HepG2 (cell line): ENCODE data around the gene AP1S3. TPM values are rescaled to one million over a fixed set of nuclear protein-coding genes. Genes with fewer than 3 reads are reported as not detected.

Experiments used
- ATAC-seq: fragments of 200-7000 bp; cut with Tn5 transposase; 3 replicates; pipeline ENCODE4 v1.9.1; 2020; ENCODE audit warnings: mild to moderate bottlenecking, moderate library complexity
- BruUV-seq: library from RNA; stranded (reverse); fragments of 400-500 nt; replicated peaks from 2 replicates; lab custom pipeline; 2021; lab: Mats Ljungman, UMichigan
- CTCF ChIA-PET: fragments of 300-600 bp; formaldehyde crosslinking; extraction: SDS; loops from one replicate; lab custom pipeline; 2021; ENCODE audit warnings: low total read pairs, inconsistent platforms, low intra/inter-chr PET ratio; lab: Yijun Ruan, JAX
- POLR2A ChIA-PET: fragments of 350-600 bp; sonication (Branson Sonifier 250); formaldehyde crosslinking; loops from one replicate; lab custom pipeline; 2020; ENCODE audit warnings: antibody characterized with exemption, inconsistent platforms; lab: Yijun Ruan, JAX
- DNase-seq: peaks from one replicate; pipeline ENCODE4 v3.0.0-alpha.2; 2015; ENCODE audit warnings: low spot score
- FAIRE-seq: peaks from 3 replicates; lab custom pipeline; 2011; peaks lifted over from hg19 to GRCh38; lab: Jason Lieb, UNC
- H2AFZ ChIP-seq: one replicate; pipeline ENCODE4 v1.6.1; 2011; ENCODE audit warnings: low read length, inconsistent platforms
- H3K27ac ChIP-seq: fragments of 300-600 bp; 3 replicates; pipeline ENCODE4 v1.8.0; 2011; ENCODE audit warnings: mixed run types, mild to moderate bottlenecking, mixed read lengths, low read length, inconsistent platforms; ENCODE audit not compliant: insufficient read depth; ENCODE audit errors: extremely low read length
- H3K27me3 ChIP-seq, 2 experiments: fragments of 200-600 bp in 1 of 2; 2 replicates in 1 of 2; 3 replicates in 1 of 2; pipeline versions ENCODE4 v1.6.0 to v1.8.0; 2011; ENCODE audit warnings: low read length in 2 of 2, mild to moderate bottlenecking in 2 of 2, moderate library complexity in 2 of 2, inconsistent platforms in 1 of 2; ENCODE audit not compliant: insufficient read depth in 2 of 2, control insufficient read depth in 1 of 2
- H3K36me3 ChIP-seq, 2 experiments: fragments of 200-600 bp in 1 of 2; replicated peaks in 1 of 2; 2 replicates in 1 of 2; 3 replicates in 1 of 2; pipeline versions ENCODE4 v1.5.1 to v1.8.0; 2011; ENCODE audit warnings: low read length in 2 of 2, inconsistent platforms in 1 of 2; ENCODE audit not compliant: insufficient read depth in 2 of 2, control insufficient read depth in 1 of 2
- H3K4me1 ChIP-seq: 2 replicates; pipeline ENCODE4 v1.5.1; 2012; ENCODE audit warnings: low read length, inconsistent platforms; ENCODE audit not compliant: insufficient read depth
- H3K4me2 ChIP-seq: 2 replicates; pipeline ENCODE4 v1.6.0; 2011; ENCODE audit warnings: low read depth, low read length, inconsistent platforms
- H3K4me3 ChIP-seq, 3 experiments: fragments of 200-600 bp in 1 of 3; sonication (generic), shearing (Covaris generic) in 1 of 3; replicated peaks in 1 of 3; 2 replicates each; pipeline ENCODE4 v1.5.1; 2011 to 2016; ENCODE audit warnings: low read length in 3 of 3, inconsistent platforms in 2 of 3, low read depth in 2 of 3, mild to moderate bottlenecking in 2 of 3, control low read depth in 1 of 3, mixed read lengths in 1 of 3; ENCODE audit not compliant: insufficient read depth in 1 of 3
- H3K79me2 ChIP-seq: one replicate; pipeline ENCODE4 v1.6.1; 2011; ENCODE audit warnings: low read length, inconsistent platforms; ENCODE audit not compliant: insufficient read depth
- H3K9ac ChIP-seq: 2 replicates; pipeline ENCODE4 v1.6.0; 2011; ENCODE audit warnings: mild to moderate bottlenecking, low read depth, low read length, inconsistent platforms; ENCODE audit not compliant: insufficient read depth
- H3K9me3 ChIP-seq: 2 replicates; pipeline ENCODE4 v1.5.1; 2012; ENCODE audit warnings: mild to moderate bottlenecking, low read length
- H4K20me1 ChIP-seq: 2 replicates; pipeline ENCODE4 v1.6.0; 2011; ENCODE audit warnings: inconsistent platforms, mild to moderate bottlenecking, low read length, moderate library complexity; ENCODE audit not compliant: insufficient read depth
- HMGXB3 ChIP-seq: sonication (generic); formaldehyde crosslinking; IDR thresholded peaks from 2 replicates; pipeline ENCODE4 v1.4.0; 2020; ENCODE audit warnings: missing genetic modification reagents, borderline replicate concordance
- HOXA9 ChIP-seq: sonication (generic); formaldehyde crosslinking; IDR thresholded peaks from 2 replicates; pipeline ENCODE4 v1.8.1; 2022; ENCODE audit warnings: missing genetic modification reagents, mild to moderate bottlenecking, moderate library complexity, borderline replicate concordance
- NRL ChIP-seq: sonication (generic); formaldehyde crosslinking; IDR thresholded peaks from 2 replicates; pipeline ENCODE4 v1.5.0; 2020; ENCODE audit warnings: missing genetic modification reagents, mild to moderate bottlenecking, moderate library complexity, borderline replicate concordance
- SNAPC2 ChIP-seq: sonication (generic); formaldehyde crosslinking; IDR thresholded peaks from 2 replicates; pipeline ENCODE4 v1.8.1; 2022; ENCODE audit warnings: mild to moderate bottlenecking, missing genetic modification reagents
- TERF1 ChIP-seq: sonication (generic); formaldehyde crosslinking; IDR thresholded peaks from 2 replicates; pipeline ENCODE4 v1.8.0; 2022; ENCODE audit warnings: mild to moderate bottlenecking, missing genetic modification reagents, moderate library complexity
- ZNF337 ChIP-seq: sonication (generic); formaldehyde crosslinking; IDR thresholded peaks from 2 replicates; pipeline ENCODE4 v1.5.1; 2020; ENCODE audit warnings: missing genetic modification reagents, low read depth, mild to moderate bottlenecking, borderline replicate concordance
- ZNF512B ChIP-seq: sonication (generic); formaldehyde crosslinking; IDR thresholded peaks from 2 replicates; pipeline ENCODE4 v1.5.1; 2020; ENCODE audit warnings: missing genetic modification reagents, mild to moderate bottlenecking, borderline replicate concordance
- ZNF629 ChIP-seq: sonication (generic); formaldehyde crosslinking; conservative IDR thresholded peaks from 2 replicates; pipeline ENCODE4 v1.5.0; 2020; ENCODE audit warnings: missing genetic modification reagents
- ZNF660 ChIP-seq: sonication (generic); formaldehyde crosslinking; IDR thresholded peaks from 2 replicates; pipeline ENCODE4 v1.5.1; 2020; ENCODE audit warnings: mild to moderate bottlenecking, low read depth, missing genetic modification reagents, borderline replicate concordance
- ZNF766 ChIP-seq: sonication (generic); formaldehyde crosslinking; IDR thresholded peaks from 2 replicates; pipeline ENCODE4 v1.5.0; 2020; ENCODE audit warnings: missing genetic modification reagents, borderline replicate concordance
- WGBS: methylation state at CpG from one replicate; pipeline ENCODE4 v1.1.6; 2017; ENCODE audit warnings: low lambda C conversion rate; 5-methylcytosine and 5-hydroxymethylcytosine counted together
- in situ Hi-C: cut with HindIII; loops from 2 replicates; pipeline ENCODE4 v1.10.0; 2017; ENCODE audit warnings: low pct_unique_long_range_greater_than_20kb; ENCODE audit not compliant: extremely low pct_ligation_motif_present
- intact Hi-C: fragments of 100-400 bp; cut with micrococcal nuclease; formaldehyde crosslinking; loops from one replicate; pipeline ENCODE4 v1.10.0; 2022; ENCODE audit not compliant: unreplicated experiment
- polyA plus RNA-seq, 8 experiments: library from polyadenylated mRNA; depleted of rRNA in 3 of 8; stranded (reverse) in 7 of 8; unstranded in 1 of 8; fragments of >200 nt; fragmentation: Illumina TruSeq in 4 of 8; extraction: Trizol in 4 of 8; gene quantifications; 2 replicates each; pipeline versions ENCODE4 v1.2.1 to v1.2.3, GENCODE V29; 2011 to 2016; ENCODE audit warnings: low read depth in 4 of 8, missing spikeins in 1 of 8, mixed read lengths in 1 of 8; ENCODE audit not compliant: insufficient read depth in 1 of 8
- total RNA-seq, 5 experiments: library from RNA; depleted of rRNA; stranded (reverse); fragments of >200 nt; fragmentation: Illumina TruSeq; extraction: Trizol; gene quantifications; 2 replicates each; pipeline ENCODE4 v1.2.3, GENCODE V29; 2016; ENCODE audit warnings: low read depth in 1 of 5

AP1S3 gene
- total and polyA plus RNA-seq, 2 of the 13 experiments (the other 11 are each of a cell fraction or from before 2014, with no cell fraction given) = 3.0 to 16.3 TPM

GRCh38 chr2:223782629-223783028 is 54.8 kb downstream of the AP1S3 start:
- Histone ChIP-seq H4K20me1 (no peaks in the 10 kb centered on the region), H3K27ac (no peak overlapping the region)
- TF ChIP-seq ZNF512B (CRISPR knock-in tag) = no peak
- TF ChIP-seq TERF1 (CRISPR knock-in tag) = no peak
- no peak for TF ChIP-seq NRL
- TF ChIP-seq SNAPC2 (CRISPR knock-in tag) = no peak
- no peak for TF ChIP-seq ZNF629 (CRISPR knock-in tag)
- TF ChIP-seq ZNF337 (CRISPR knock-in tag) = no peak
- no peak for TF ChIP-seq ZNF766 (CRISPR knock-in tag)
- TF ChIP-seq HOXA9 (CRISPR knock-in tag) = no peak
- no peak for TF ChIP-seq HMGXB3 (CRISPR knock-in tag)
- TF ChIP-seq ZNF660 = no peak
- TF ChIP-seq, all 625 proteins: peak for 0
- Histone ChIP-seq H3K4me1 (no peaks in the 10 kb centered on the region), H2AFZ (no peak overlapping the region), H3K79me2 (no peaks in the 10 kb centered on the region), H3K27me3 (no peaks in the 10 kb centered on the region), H3K9me3 (no peaks in the 10 kb centered on the region), H3K9ac (no peak overlapping the region), H3K4me3 (no peak overlapping the region), H3K4me2 (no peak overlapping the region), H3K36me3 (no peaks in the 10 kb centered on the region)
- WGBS = 94% methylated on average over 3 of the region's 3 CpGs
- no TSS peak for BruUV-seq
- in situ Hi-C loops (loop anchor here (25.0 kb wide), 1 partner anchor 820 kb away; no protein-coding TSS in a partner anchor), intact Hi-C loops (no loop called here)
- ATAC-seq (no peak), DNase-seq (no peak), FAIRE-seq (no peak)
- ChIA-PET POLR2A (interaction anchor here (1.2 kb wide), 1 partner anchor 23 kb away, joined by 3 read pairs; no protein-coding TSS in a partner anchor), CTCF (no interaction called here)
